Measurements from ENCODE around the gene PTH2. TPM values are rescaled to one million over a fixed set of nuclear protein-coding genes. Genes with fewer than 3 reads are reported as not detected.

Gene PTH2, protein sequence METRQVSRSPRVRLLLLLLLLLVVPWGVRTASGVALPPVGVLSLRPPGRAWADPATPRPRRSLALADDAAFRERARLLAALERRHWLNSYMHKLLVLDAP
- not detected for total RNA-seq
- long read RNA-seq, donor 1, result 0 reads
- long read RNA-seq, donor 2, result 0 reads

GRCh38 chr19:49423071-49423984, at the start of gene PTH2:
PTH2 (minus strand) TSS chr19:49423441; CDS start chr19:49423339, 102 bp downstream.
- H3K4me3 ChIP-seq, result no peak within 1 kb of the TSS

GRCh38 chr19:49472936-49473335, 49.7 kb upstream of the PTH2 start:
- Histone ChIP-seq H3K4me1 (ENCODE audit: low read depth) (peaks cover 11% of the 10 kb centered on the region), H3K36me3 (ENCODE audit: low read depth) (no peaks in the 10 kb centered on the region), H3K4me3 (no peak overlapping the region), H3K9me3 (no peaks in the 10 kb centered on the region)
- intact Hi-C loops (cut with DNase I, micrococcal nuclease), result no loop called here
- TF ChIP-seq, protein P1, sequence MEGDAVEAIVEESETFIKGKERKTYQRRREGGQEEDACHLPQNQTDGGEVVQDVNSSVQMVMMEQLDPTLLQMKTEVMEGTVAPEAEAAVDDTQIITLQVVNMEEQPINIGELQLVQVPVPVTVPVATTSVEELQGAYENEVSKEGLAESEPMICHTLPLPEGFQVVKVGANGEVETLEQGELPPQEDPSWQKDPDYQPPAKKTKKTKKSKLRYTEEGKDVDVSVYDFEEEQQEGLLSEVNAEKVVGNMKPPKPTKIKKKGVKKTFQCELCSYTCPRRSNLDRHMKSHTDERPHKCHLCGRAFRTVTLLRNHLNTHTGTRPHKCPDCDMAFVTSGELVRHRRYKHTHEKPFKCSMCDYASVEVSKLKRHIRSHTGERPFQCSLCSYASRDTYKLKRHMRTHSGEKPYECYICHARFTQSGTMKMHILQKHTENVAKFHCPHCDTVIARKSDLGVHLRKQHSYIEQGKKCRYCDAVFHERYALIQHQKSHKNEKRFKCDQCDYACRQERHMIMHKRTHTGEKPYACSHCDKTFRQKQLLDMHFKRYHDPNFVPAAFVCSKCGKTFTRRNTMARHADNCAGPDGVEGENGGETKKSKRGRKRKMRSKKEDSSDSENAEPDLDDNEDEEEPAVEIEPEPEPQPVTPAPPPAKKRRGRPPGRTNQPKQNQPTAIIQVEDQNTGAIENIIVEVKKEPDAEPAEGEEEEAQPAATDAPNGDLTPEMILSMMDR (IDR thresholded peaks at IDR 0.05), result no peak
- DNase-seq (no peak), ATAC-seq (no peak)

More at GRCh38 chr19:49423071-49423984, at the start of gene PTH2:
- TF ChIP-seq, protein P1 (IDR thresholded peaks at IDR 0.05), result no peak
- no peak for ATAC-seq
- H3K36me3 ChIP-seq (ENCODE audit: low read depth), result no peaks in the 10 kb centered on the region
- no peak for DNase-seq
- intact Hi-C loops (cut with DNase I, micrococcal nuclease), result no loop called here
- H3K9me3 ChIP-seq, result no peaks in the 10 kb centered on the region
- peaks cover 9% of the 10 kb centered on the region for H3K4me1 ChIP-seq (ENCODE audit: low read depth)

GRCh38 chr19:49470615-49470978, 47.4 kb upstream of the PTH2 start:
- TF ChIP-seq, protein P1 (IDR thresholded peaks at IDR 0.05), result no peak
- Histone ChIP-seq H3K9me3 (no peaks in the 10 kb centered on the region), H3K36me3 (ENCODE audit: low read depth) (no peaks in the 10 kb centered on the region), H3K4me3 (no peak overlapping the region), H3K4me1 (ENCODE audit: low read depth) (peaks cover 11% of the 10 kb centered on the region)
- DNase-seq (no peak), ATAC-seq (no peak)
- intact Hi-C loops (cut with DNase I, micrococcal nuclease), result no loop called here

DNA sequence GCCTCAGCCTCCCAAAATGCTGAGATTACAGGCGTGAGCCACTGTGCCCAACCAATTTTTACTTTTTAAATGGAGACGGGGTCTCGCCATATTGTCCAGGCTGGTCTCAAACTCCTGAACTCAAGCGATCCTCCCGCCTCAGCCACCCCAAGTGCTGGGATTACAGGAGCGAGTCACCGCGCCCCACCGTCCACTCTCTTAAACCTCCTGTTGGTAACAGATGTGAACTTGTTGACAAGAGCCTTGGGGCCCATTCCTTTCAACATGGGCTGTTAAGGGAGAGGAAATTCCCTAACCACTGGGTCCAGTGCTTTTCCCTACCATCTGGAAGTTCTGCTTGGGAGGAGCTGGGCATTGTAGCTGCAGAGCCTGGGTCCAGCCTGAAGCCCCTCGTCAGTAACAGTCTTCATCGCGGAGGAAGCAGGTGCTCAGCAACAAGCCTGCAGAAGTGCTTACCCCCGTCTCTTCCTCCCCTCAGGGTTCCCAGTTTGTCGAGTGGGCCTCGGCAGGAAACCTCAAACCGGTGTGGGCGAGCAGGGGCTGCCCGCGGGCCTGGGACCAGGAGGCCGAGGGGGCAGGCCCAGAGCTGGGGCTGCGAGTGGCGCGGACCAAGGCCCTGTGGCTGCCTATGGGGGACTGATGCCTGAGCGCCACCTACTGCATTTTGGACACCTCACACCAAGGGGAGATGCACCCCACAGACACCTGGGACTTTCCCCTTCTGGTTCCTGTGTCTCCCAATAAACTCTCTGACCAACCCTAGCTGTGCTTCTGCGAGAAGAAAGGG, 46.8 kb upstream of the PTH2 start:
- ATAC-seq (peak; percentile 53), DNase-seq (peak; percentile 57 to 87 (median 77))
- Histone ChIP-seq H3K4me1 (ENCODE audit: low read depth) (peaks cover 11% of the 10 kb centered on the region), H3K9me3 (no peaks in the 10 kb centered on the region), H3K36me3 (ENCODE audit: low read depth) (no peaks in the 10 kb centered on the region), H3K4me3 (no peak overlapping the region)
- TF ChIP-seq, protein P1 (IDR thresholded peaks at IDR 0.05), result peak; percentile 7
- intact Hi-C loops (cut with DNase I, micrococcal nuclease), result no loop called here

DNA sequence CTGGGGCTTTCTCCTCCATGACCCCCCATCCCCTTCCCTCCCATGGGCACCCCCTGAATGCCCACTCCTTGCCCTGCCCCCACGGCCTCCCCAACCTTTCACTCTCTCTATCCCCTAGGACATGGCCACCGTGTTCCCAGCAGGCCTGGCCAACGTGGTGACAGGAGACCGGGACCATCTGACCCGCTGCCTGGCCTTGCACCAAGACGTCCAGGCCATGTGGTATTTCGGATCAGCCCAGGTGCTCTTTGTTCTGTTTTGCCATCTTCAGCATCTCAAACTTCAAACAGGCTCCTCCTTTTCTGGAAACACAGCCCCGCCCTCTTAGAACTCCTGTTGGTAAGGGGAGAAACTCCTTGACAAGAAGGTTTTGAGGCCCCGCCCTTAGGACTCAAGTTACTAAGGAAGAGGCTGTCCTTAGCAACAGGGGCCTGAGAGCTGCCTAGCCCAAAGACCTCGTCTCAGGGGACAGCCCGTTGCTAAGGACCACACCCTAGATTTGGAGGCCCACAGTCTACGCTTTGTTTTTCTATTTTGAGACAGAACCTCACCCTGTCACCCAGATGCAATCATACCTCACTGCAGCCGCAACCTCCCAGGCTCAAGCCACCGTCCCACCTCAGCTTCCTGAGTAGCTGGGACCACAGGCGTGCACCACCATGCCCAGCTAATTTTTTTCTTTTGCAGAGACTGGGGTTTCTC, 45.7 kb upstream of the PTH2 start:
- DNase-seq (peak; percentile 59 to 85 (median 67)), ATAC-seq (peak; percentile 68)
- Histone ChIP-seq H3K9me3 (no peaks in the 10 kb centered on the region), H3K4me1 (ENCODE audit: low read depth) (peaks cover 11% of the 10 kb centered on the region), H3K4me3 (no peak overlapping the region), H3K36me3 (ENCODE audit: low read depth) (no peaks in the 10 kb centered on the region)
- intact Hi-C loops (cut with DNase I, micrococcal nuclease), result no loop called here
- TF ChIP-seq, protein P1 (IDR thresholded peaks at IDR 0.05), result no peak
